Mesenteric fat pad (tissue), 1 donor: Measurements from ENCODE around the gene SRPRB. TPM values are rescaled to one million over a fixed set of nuclear protein-coding genes. Genes with fewer than 3 reads are reported as not detected.
A peak's percentile ranks its signal among the peaks of the same experiment; 100 is the strongest.

Experiments
- DNase-seq: peaks from one replicate; pipeline ENCODE4 v3.0.0-alpha.2; 2020; ENCODE audit warnings: low spot score
- total RNA-seq: library from RNA; stranded (reverse); fragmentation: NEBNext Ultra II Directional; extraction: Animal tissue kit (Norgen Biotek cat#: 25700); gene quantifications from one replicate; pipeline ENCODE4 v1.2.1, GENCODE V29; 2021
- donor health status: DM: yes; HTN: yes; CAD: no.

Gene SRPRB
- total RNA-seq, 1 donor from 2014 or later = 58.9 TPM

DNA sequence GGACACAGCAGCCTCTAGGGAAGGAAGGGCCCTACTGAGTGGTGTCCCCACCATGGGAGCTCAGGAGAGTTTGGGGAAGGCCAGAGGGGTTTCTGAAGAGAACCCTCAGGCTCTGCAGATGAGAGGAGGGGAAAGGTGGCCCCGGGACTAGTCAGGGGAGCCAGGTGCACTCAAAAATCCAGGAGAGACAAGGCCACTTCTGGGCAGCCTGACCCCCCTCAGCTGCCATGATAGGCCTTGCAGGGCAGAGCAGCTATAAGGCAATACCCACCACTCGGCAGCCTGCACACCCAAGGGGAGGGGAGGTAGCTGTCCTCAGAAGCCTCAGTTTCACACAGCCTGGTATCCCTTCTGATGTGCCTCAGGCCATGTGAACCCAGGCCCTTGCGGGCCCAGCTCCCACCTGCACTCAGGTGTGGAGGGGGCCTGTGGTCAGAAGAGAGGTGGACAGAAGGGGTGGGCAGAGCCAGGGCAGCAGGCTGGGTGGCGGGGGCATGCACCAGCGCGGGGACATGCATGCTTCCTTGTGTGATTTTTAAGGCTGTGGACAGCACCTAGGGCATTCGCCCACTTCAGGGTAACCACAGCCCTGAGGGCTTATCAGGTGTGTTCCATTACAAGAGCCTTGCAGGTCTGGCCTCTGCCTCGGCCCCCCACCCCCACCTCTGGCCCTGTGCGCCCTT lies 34.6 kb downstream of the SRPRB start:
- DNase-seq = peak; percentile 75

DNA sequence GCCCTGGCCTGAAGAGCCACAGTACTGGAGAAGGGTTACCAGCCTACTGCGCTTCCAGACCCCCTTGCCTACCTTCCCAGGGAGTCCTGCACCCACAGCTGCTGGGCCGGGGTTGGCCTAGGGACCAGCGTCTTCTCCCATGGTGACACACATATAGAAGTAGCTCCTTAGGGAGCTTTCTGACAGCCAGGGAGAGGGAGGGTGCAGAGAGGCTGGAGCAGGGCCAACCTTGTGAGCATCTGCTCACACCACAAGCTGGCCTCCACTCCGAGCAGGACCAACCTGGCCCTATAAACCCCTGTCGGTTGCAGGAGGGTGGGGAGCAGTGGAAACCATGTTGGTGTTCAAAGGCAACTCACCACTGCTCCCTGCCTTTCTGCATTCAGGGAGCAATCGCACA lies 35.2 kb downstream of the SRPRB start:
- DNase-seq = peak; percentile 69

DNA sequence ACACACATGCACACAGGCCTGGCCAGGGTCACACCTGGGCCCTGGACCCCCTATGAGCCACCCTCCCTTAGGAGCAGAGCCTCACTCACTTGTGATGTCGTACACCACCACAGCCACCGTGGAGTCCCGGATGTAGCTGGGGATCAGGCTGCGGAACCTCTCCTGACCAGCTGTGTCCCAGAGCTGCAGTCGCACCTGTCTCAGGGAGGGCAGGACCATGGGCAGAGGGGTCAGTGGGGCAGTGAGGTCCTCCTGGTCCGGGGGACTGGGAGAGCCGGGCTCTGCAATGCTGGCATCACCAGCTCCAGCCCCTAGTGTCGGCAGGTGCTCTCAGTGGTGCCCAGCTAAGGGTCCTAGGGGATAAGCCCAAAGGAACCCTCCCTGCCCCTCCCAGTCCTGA lies 35.6 kb downstream of the SRPRB start:
- DNase-seq = peak; percentile 81

DNA sequence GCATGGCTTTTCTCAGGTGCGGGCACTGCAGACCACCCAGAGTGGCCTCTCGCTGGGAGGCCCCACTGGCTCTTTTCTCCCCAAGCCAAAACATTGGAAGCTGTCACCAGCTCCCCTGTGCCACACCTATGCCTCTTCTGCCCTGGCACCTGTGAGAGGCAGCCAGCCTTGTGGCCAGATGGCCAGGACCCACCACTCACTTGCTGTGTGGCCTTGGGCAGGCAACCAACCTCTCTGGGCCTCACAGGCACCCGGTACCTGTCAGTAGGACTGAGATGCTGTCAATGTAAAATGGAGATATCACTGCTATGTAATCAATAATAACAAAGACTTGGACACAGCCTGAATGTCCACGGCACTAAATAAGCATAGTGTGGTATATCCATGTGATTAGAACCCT lies 36.5 kb downstream of the SRPRB start:
- DNase-seq = no peak

DNA sequence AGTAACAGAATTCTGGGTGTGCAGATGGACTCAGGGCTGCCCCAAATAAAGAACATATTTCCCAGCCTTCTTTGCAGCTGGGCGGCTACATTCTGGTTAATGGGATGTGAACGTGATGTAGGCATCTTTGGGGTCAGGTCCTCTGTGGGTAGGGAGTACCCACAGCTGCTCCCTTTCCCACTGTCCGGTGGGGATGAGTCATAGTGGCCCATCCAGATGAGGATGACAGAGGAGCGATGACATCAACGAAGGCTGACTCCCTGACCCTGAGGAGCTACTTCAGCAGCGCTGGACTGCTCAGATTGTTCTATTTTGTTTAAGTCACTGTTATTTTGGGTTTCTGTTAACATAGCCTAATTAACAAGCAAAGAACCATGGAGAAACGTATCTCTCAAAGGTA lies 38.0 kb downstream of the SRPRB start:
- DNase-seq = peak; percentile 33

DNA sequence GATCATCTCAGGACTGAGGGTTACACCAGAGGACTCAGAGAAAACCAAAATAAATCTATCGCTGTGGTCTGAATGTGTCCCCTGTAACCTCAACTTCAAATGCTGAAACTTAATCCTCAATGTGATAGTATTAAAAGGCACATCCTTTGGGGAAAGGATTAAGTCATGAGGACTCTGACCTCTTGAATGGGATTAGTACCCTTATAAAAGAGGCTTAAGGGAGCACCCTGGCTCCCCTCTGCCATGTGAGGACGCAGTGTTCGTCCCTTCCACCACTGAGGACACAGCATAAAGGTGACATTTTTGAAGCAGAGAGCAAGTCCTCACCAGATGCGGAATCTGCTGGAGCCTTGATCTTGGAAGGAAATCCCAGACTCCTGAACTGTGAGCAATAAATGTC lies 39.5 kb downstream of the SRPRB start:
- peak; percentile 6 for DNase-seq

DNA sequence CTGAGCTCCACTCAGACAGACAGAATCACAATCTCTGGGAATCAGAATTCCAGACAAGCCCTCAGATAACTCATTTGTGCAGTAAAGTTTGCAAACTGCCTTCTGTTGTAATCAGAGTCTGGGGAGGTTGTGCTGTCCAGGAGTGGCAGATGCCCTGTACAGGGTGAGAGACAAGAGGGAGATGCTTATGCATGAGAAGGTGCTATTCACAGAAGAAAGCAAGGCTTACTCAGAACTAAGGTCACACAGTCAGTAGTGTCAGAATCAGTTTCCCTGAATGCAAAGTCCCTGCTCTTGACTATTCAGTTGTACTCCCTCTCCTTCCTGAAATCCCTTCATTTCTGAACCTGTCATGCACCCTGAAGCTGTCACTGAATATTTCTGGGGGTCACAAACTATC lies 43.7 kb downstream of the SRPRB start:
- DNase-seq = no peak

DNA sequence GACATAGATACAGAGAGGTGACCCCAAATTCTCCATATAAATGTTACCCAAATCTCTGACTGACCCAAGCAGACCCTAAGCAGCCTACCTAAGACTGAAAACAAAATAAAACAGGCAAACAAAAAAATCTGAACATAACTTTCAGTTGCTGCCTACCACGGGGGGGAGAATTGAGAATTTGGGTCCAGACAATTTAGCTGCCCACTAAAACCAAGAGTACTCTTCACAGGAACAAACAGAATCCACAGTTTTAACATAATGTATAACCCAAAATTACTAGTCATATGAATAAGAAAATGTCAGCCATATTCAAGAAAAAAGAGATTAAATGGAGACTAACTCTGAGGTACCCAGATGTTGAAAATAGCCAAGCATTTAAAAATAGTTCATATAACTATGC lies 44.4 kb downstream of the SRPRB start:
- DNase-seq = no peak

DNA sequence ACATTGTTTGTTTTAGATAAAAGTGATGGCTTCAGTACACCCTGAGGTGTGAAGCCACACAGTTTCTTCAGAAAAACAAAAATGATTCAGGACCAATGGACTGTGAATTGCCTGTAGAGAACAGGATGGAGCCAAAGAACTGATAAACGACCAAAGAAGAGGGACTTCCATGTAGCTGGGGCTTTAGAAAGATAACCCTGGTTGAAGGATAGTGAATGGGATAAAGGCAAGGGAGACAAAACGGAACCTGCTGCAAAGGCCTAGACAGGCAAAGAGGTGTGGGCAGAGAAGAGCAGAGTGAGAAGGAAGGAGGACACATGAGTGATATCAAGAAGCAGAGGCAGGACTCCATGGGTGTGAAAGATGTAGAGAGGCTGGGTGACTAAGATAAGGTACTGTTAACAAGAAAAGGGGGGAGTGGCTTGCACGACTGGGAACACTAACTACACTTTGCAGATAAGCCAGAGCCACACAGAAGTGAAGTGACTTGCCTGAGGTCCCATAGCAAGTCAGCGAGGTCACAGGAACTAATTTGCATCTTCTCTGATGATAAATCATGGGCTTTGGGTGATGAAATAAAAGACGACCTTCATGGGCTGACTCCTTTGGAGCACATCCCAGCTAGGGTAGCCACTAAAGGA lies 45.8 kb downstream of the SRPRB start:
- peak; percentile 6 for DNase-seq

DNA sequence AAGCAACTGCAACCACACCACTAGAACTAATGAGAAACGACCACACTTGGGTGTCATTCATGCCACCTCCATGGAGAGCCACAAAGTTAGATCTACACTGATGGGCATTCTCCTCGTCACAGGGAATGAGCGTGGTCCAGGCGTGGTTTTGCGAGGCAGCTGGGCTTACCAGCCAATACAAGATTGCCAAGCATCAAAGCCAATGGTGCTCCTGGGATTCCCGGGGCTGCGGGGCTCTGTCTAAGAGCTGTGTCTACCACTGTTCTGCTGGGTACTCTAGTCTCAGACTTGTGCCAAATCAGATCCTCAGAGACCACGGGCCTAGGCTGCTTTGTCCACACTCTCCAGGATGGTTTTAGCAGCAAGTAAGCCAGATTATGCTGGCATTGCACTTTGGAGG lies 46.3 kb downstream of the SRPRB start:
- DNase-seq = peak; percentile 86

DNA sequence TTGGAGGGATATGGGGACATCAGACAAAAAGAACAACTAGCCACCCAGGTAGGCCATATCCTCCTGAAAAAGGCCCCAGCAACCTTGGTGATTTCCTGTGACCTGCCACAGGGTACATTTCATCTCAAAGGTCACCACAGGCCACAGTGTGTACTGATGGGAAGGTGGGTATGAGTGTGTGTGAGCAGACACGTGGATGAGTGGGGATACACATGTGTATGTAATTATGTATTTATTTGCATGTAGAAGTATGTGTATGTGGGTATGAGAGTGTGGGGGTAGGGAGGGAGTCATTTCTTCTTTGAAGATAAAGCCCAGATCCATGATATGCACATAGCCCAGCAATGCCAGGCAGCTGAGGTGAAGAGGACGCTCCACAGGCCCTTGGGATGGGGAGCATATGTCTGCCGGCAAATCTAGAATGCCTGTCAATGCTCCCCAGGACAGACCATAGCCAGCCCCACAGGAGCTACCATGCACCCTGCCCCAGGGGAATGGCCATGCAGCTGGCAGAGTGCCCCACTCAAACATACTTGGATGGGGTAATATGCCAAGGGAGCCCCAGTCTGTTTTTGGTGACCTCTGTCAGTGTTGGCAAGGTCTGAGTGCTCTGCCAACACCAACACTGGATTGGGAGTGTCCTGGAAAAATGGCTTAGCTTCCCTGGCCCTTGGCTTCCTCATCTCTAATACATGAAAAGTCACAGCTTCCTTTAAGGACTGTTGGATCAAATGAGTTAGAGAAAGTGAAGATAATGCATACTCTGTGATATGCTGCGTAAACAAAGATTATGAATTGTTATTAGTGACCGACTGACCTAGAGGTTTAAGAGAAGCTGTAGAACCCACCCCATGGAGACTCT lies 47.7 kb downstream of the SRPRB start:
- DNase-seq = peak; percentile 72

DNA sequence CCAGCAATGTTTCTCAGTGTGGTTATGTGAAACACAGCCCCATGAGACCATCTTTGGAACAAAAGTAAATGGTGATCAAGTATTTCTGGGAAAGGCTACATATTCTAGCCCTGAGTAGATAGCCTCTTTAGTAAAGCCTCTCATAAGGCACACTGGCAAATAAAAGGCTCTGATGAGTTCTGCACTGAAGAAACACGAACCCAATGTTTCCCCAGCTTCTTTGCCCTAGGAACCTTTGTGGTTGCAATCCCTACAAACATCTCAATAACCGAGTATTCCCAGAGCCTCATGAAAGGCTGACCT lies 48.3 kb downstream of the SRPRB start:
- DNase-seq = no peak

DNA sequence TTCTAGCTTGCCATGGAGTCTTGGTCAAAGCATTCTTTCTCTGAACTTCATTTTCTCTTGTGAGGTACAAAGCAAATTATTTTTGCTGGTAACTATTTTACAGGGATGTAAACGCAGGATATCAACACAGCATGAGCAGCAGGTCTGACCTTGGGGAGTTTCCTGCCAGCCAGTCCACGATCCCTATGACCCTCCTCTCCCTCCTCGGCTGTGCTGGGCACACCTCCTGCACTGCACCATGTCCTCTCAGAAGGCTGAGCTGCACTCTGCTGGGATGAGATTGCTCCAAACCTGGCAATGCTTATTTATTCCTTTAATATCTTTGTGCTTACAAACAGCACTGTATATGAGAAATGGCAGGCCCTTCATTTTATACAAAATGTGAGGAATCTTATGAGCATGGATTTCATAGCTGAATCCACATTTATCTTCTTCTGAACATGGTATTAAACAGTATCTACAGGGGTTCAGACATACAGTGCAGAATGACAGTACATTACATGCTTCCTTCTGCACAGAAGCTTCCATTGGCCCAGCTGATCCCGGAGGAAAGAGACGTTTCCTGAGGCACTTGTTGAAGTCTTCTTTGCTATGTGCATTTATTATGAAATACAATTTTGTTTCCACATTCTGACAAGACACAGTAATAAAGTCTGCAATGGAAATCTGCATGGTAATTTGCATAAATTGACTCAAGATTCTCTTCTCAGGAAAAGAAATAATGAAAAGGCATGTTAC lies 48.8 kb downstream of the SRPRB start:
- peak; percentile 33 for DNase-seq

DNA sequence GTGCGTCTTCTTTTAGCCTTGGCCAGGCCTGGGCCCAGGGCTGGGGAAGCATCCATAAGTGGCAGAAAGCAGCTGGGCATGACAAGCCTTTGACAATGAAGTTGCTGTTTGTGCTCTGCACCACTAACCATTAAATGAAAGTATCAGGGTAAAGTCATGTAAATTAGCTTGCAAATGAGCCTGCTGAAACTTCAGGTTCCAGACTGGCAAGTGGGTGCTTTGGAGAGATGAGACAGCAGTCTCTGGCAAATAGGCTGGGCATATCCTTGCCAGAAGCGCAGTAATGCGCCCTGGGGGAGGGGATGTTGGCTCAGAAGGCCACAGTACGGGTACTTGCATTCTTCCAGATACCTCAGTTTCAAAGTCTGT lies 49.4 kb downstream of the SRPRB start:
- peak; percentile 62 for DNase-seq

DNA sequence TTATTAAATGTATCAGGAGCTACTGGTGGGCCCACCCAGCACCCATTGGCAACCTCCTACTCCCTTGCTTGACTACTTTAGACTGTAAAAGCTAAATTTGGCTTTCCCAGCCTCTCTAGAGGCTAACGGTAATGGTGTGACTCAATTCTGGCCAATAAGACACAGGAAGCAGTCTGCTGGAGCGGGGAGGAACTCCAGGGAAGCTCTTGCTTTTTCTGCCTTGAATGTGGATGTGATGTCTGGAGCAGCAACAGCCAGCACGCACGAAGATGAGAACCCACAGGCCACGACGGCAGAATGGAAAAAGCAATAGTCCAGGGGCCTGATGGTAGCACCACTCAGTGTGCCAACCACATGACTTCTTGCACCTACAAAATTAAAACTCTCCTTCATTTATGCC lies 50.2 kb downstream of the SRPRB start:
- DNase-seq = peak; percentile 26

DNA sequence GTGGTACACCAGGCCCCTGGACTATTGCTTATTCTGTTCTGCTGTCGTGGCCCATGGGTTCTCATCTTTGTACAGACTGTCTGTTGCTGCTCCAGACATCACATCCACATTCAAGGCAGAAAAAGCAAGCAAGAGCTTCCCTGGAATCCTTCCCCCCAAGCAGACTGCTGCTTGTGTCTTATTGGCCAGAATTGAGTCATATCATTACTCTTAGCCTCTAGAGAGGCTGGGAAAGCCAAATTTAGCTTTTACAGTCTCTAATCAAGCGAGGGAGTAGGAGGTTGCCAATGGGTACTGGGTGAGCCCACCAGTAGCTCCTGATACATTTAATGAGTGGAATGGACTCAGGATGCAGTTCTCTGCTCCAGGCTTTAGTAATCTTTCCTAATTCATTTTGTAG lies 50.7 kb downstream of the SRPRB start:
- DNase-seq = peak; percentile 16

DNA sequence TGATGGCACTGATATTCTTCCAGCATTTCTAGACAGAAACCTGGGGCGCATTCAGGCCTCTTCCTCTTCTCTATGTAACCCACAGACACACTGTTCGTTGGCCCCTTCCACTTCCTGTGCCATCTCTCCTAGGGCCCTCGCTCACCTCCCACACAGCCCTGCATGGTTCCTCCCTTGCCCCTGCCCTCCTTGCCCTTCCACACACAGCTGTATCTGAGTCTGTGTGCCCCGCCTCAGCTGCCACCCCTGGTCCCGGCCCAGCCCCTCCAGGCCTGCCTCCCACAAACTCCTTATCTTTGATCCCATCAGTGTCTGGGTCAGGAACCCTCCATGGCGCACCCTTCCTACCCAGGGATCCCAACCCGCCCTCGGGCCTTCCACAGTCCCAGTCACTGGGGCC lies 52.2 kb downstream of the SRPRB start:
- DNase-seq = peak; percentile 67

DNA sequence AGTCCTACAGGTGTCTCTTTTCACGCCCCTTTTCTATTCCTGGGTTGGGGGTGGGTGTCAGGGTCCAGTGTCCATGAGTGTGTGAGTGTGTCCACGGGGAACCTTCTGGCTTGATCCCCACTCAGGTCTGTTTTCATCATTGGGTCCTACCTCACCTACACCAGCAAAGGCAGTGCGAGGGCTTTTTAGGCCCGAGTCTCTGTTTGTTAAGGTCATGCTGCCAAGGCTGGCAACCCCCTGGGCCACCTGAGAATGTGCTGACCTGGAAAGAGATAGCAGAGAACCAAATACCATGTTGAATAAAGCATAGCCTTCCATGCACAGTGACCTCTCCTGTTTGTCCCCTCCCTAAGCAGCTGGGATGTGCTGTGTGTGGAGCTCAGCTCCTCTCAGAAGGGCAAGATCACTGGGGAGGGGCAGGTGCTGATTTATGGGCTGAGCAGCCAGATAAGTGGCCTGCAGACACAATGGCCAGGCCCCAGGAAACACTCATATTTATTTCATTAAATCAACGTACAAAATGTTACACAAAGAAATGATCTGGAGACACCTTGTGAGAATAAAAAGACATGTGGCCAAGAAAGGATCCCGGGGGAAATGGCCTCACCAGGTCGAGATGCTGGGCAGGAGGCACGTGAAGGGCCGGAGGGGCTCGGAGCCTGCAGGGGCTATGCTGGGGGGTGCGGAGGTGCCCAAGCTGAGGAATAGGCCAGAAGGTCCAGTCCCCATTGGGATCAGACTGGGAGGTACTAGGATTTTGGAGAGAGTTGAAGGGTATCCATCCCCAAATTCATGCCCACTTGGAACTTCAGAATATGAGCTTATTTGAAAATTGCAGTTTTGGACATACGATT lies 54.0 kb downstream of the SRPRB start:
- DNase-seq = peak; percentile 71

DNA sequence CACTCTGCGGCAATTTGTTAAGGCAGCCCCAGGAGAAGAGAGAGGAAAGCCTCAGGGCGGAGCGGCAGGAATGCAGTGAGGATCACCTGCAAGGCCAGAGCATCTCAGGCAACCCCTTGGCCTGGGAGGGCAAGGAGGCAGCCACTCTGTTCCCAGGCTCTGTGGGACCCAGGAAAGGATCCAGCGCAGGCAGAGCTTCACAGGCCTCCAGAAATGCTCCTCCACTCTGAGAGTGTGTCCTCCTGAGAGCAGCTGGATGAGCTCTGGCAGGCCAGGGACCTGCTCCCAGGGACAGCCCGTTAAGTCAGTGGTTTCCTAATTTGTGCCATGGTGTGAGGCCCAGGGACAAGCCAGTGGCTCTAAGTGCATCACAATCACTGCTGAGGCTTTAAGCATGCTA lies 54.9 kb downstream of the SRPRB start:
- peak; percentile 65 for DNase-seq

DNA sequence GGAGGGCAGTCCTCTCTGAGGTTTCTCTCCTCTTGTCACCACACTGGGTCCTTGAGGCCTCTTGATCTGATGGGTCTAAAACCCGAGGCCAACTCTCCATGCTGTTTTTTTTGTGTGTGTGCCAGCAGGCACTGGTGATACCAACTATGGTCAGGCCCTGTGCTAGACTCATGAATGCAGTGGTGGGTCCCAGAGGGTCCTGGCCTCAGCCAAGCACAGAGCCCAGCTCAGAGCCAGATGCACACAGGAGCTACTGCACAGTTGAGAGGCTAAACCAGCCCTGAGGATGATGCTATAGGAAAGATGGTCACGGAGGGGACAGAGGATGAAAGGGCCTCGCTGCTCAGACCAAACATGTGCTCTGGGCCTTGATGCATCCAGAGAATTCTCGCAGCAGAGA lies 56.5 kb downstream of the SRPRB start:
- DNase-seq = peak; percentile 57

DNA sequence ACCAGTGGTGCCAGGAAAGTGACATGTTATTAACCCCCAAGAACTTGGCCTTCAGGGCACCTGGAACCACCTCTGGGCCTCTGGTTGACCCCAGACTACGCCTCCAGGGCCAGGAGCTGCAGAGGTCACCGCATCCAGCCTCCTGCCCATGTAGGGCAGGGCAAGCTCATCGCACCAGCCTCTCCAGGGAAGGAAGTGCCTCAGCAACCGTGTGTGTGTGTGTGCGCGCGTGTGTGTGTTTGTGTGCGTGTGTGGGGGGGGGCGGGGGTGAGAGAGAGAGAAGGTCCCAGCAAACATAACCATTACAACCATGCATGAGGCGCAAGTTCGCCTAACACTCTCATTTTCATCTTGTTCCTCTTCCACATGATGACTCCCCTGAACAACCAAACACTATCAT lies 58.3 kb downstream of the SRPRB start:
- DNase-seq = peak; percentile 77
